GM12878 (cell line): ENCODE measurements around the gene UAP1L1. TPM values are rescaled to one million over a fixed set of nuclear protein-coding genes. Genes with fewer than 3 reads are reported as not detected.

Experiments used
- ATAC-seq: fragments of 200-7000 bp; cut with Tn5 transposase; 3 replicates; pipeline ENCODE4 v1.9.1; 2020; ENCODE audit warnings: mild to moderate bottlenecking, moderate library complexity
- BruUV-seq: library from RNA; stranded (reverse); fragments of 400-500 nt; replicated peaks from 2 replicates; lab custom pipeline; 2021; lab: Mats Ljungman, UMichigan
- CTCF ChIA-PET: fragments of 300-600 bp; sonication (Branson Sonifier 250); formaldehyde crosslinking; extraction: SDS; loops from one replicate; lab custom pipeline; 2021; ENCODE audit warnings: inconsistent platforms; lab: Yijun Ruan, JAX
- POLR2A ChIA-PET: fragments of 350-600 bp; formaldehyde crosslinking; extraction: SDS; loops from one replicate; lab custom pipeline; 2021; ENCODE audit warnings: inconsistent platforms; lab: Charles Lee
- RAD21 ChIA-PET: fragments of 300-600 bp; sonication (Branson Sonifier 250); formaldehyde crosslinking; loops from one replicate; lab custom pipeline; 2023; ENCODE audit warnings: antibody characterized with exemption; ENCODE audit not compliant: unreplicated experiment; lab: Charles Lee
- SMC1A ChIA-PET: fragments of 300-600 bp; sonication (Branson Sonifier 250); formaldehyde crosslinking; loops from one replicate; lab custom pipeline; 2023; ENCODE audit not compliant: unreplicated experiment, uncharacterized antibody; lab: Charles Lee
- DNase-seq: peaks from one replicate; pipeline ENCODE4 v3.0.0-alpha.2; 2011; ENCODE audit warnings: low read depth, low spot score
- FAIRE-seq: peaks from 3 replicates; lab custom pipeline; 2011; peaks lifted over from hg19 to GRCh38; lab: Jason Lieb, UNC
- H2AFZ ChIP-seq: 2 replicates; pipeline ENCODE4 v1.6.0; 2011; ENCODE audit warnings: low read depth, low read length, control low read depth; ENCODE audit not compliant: control insufficient read depth
- H3K27ac ChIP-seq: 2 replicates; pipeline ENCODE4 v1.5.1; 2011; ENCODE audit warnings: control low read depth; ENCODE audit not compliant: control insufficient read depth, insufficient read depth
- H3K27me3 ChIP-seq, 2 experiments: replicated peaks in 1 of 2; 2 replicates each; pipeline versions ENCODE4 v1.6.0 to v1.6.1; 2011; ENCODE audit warnings: low read length in 1 of 2; ENCODE audit not compliant: control insufficient read depth in 2 of 2, insufficient read depth in 2 of 2
- H3K36me3 ChIP-seq, 2 experiments: 2 replicates each; pipeline ENCODE4 v1.5.1; 2011; ENCODE audit warnings: low read length in 1 of 2; ENCODE audit not compliant: control insufficient read depth in 2 of 2, insufficient read depth in 2 of 2
- H3K4me1 ChIP-seq: 2 replicates; pipeline ENCODE4 v1.6.1; 2011; ENCODE audit warnings: mild to moderate bottlenecking, low read length, moderate library complexity, mixed read lengths; ENCODE audit not compliant: control insufficient read depth, insufficient read depth
- H3K4me2 ChIP-seq: 2 replicates; pipeline ENCODE4 v1.6.0; 2011; ENCODE audit warnings: control low read depth; ENCODE audit not compliant: control insufficient read depth, insufficient read depth
- H3K4me3 ChIP-seq: fragments of 200-600 bp; sonication (generic); 2 replicates; pipeline ENCODE4 v1.5.1; 2016
- H3K79me2 ChIP-seq: 2 replicates; pipeline ENCODE4 v1.6.0; 2011; ENCODE audit warnings: low read length; ENCODE audit not compliant: control insufficient read depth, insufficient read depth
- H3K9ac ChIP-seq: 2 replicates; pipeline ENCODE4 v1.8.0; 2011; ENCODE audit warnings: low read length, control low read depth, mixed read lengths; ENCODE audit not compliant: control insufficient read depth, insufficient read depth
- H3K9me3 ChIP-seq: replicated peaks from 3 replicates; pipeline ENCODE4 v1.5.1; 2011; ENCODE audit warnings: mild to moderate bottlenecking, low read length; ENCODE audit not compliant: control insufficient read depth, insufficient read depth
- H4K20me1 ChIP-seq: 2 replicates; pipeline ENCODE4 v1.6.0; 2011; ENCODE audit not compliant: control insufficient read depth, insufficient read depth
- CHD4 ChIP-seq: fragments of 200-600 bp; sonication (generic); IDR thresholded peaks from 2 replicates; pipeline ENCODE4 v1.6.1; 2016; ENCODE audit warnings: mild to moderate bottlenecking
- EGR1 ChIP-seq, 2 experiments: IDR thresholded peaks; 1 replicate in 1 of 2; 2 replicates in 1 of 2; pipeline ENCODE4 v1.6.1; 2011 to 2012; ENCODE audit warnings: low read depth in 2 of 2, low read length in 2 of 2, borderline replicate concordance in 1 of 2, mild to moderate bottlenecking in 1 of 2, moderate library complexity in 1 of 2
- JUNB ChIP-seq: IDR thresholded peaks from 2 replicates; pipeline ENCODE4 v1.6.1; 2016; ENCODE audit warnings: antibody characterized with exemption, mild to moderate bottlenecking
- JUND ChIP-seq: IDR thresholded peaks from 2 replicates; pipeline ENCODE4 v1.6.1; 2012; ENCODE audit warnings: low read depth, mild to moderate bottlenecking, low read length, improper control_type of control experiment, moderate library complexity
- RBBP5 ChIP-seq: fragments of 200-600 bp; sonication (generic); conservative IDR thresholded peaks from 2 replicates; pipeline ENCODE4 v1.6.1; 2016
- RFX5 ChIP-seq: IDR thresholded peaks from 2 replicates; pipeline ENCODE4 v1.6.1; 2011; ENCODE audit warnings: low read depth, low read length, improper control_type of control experiment
- SMAD1 ChIP-seq: fragments of 450-650 bp; IDR thresholded peaks from 2 replicates; pipeline ENCODE4 v1.6.1; 2018; ENCODE audit warnings: mild to moderate bottlenecking, low read depth; ENCODE audit not compliant: partially characterized antibody
- WGBS: methylation state at CpG from one replicate; pipeline ENCODE4 v1.1.6; 2016; ENCODE audit warnings: low lambda C conversion rate; ENCODE audit not compliant: insufficient replicate concordance, insufficient coverage; ENCODE audit errors: missing lambda C conversion rate; 5-methylcytosine and 5-hydroxymethylcytosine counted together
- in situ Hi-C: fragments of 300-500 bp; cut with MboI; formaldehyde crosslinking; loops from 9 replicates; pipeline ENCODE4 v1.14.3; 2018; ENCODE audit warnings: mixed read lengths
- intact Hi-C: fragments of 100-400 bp; cut with micrococcal nuclease; formaldehyde crosslinking; loops from one replicate; pipeline ENCODE4 v1.14.2; 2022; ENCODE audit not compliant: unreplicated experiment
- polyA plus RNA-seq, 11 experiments: library from polyadenylated mRNA; depleted of rRNA in 4 of 11; unstranded in 6 of 11; stranded (reverse) in 5 of 11; fragments of >200 nt; fragmentation: Nextera tagmentation in 4 of 11; fragmentation: Illumina TruSeq in 1 of 11; extraction: Ambion mirVana in 4 of 11; extraction: Trizol in 1 of 11; gene quantifications; 1 replicate in 1 of 11; 2 replicates in 10 of 11; pipeline versions ENCODE4 v1.2.1 to v1.2.3, GENCODE V29; 2011 to 2016; ENCODE audit warnings: inconsistent platforms in 2 of 11, missing spikeins in 2 of 11, low read depth in 1 of 11
- total RNA-seq, 4 experiments: library from RNA; depleted of rRNA in 3 of 4; stranded (reverse); fragments of >200 nt in 3 of 4; fragmentation: Illumina TruSeq in 1 of 4; extraction: Trizol in 1 of 4; gene quantifications; 2 replicates each; pipeline versions ENCODE4 v1.2.1 to v1.2.3, GENCODE V29; 2013 to 2021
- TF ChIP-seq, protein P1 (sequence below): fragments of 450-650 bp; IDR thresholded peaks from 2 replicates; pipeline ENCODE4 v1.6.1; 2017; ENCODE audit warnings: mild to moderate bottlenecking, low read depth, inconsistent platforms; ENCODE audit not compliant: poor library complexity, severe bottlenecking
- TF ChIP-seq, protein P2 (sequence below): fragments of 450-650 bp; IDR thresholded peaks from 2 replicates; pipeline ENCODE4 v1.6.1; 2018; ENCODE audit warnings: mild to moderate bottlenecking, low read depth, moderate library complexity; ENCODE audit not compliant: partially characterized antibody
- TF ChIP-seq, protein P3 (sequence below): IDR thresholded peaks from 2 replicates; pipeline ENCODE4 v1.6.1; 2011; ENCODE audit warnings: borderline replicate concordance, low read depth, mild to moderate bottlenecking, moderate library complexity, low read length; ENCODE audit not compliant: insufficient read depth, poor library complexity, severe bottlenecking
- TF ChIP-seq, protein P4 (sequence below): fragments of 450-650 bp; IDR thresholded peaks from 2 replicates; pipeline ENCODE4 v1.6.1; 2017; ENCODE audit warnings: low read depth, mild to moderate bottlenecking, moderate library complexity

Gene UAP1L1
- total and polyA plus RNA-seq, 10 of the 15 experiments (the other 5 are each of a cell fraction or from before 2014, with no cell fraction given) = 0.29 to 15.7 (median 5.8) TPM

DNA sequence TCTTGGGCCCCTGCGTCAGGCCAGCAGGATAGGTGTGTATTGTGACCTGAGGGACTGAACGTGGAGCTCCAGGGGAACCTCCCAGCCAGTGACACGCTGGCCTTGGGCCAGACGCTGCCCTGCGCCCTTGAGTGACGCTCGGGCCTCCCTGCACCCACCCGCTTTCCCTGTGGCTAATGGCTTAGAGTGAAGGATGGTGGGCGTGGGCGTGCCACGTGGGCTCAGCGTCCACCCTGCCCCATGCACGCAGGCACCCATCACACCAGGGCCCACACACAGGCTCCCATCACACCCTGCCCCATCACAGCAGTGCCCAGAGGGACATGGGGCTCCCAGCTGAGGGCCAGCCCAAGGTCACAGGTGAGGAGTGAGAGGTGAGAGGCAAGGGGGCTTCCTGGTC, 40.3 kb upstream of the UAP1L1 start:
- Histone ChIP-seq H4K20me1 (no peaks in the 10 kb centered on the region), H3K9me3 (no peaks in the 10 kb centered on the region), H3K9ac (no peak overlapping the region), H3K27me3 (no peaks in the 10 kb centered on the region), H3K4me1 (peaks cover 21% of the 10 kb centered on the region), H3K27ac (no peak overlapping the region), H3K79me2 (no peaks in the 10 kb centered on the region), H3K4me2 (no peak overlapping the region), H2AFZ (no peak overlapping the region), H3K4me3 (no peak overlapping the region), H3K36me3 (no peaks in the 10 kb centered on the region)
- SMC1A ChIA-PET = interaction anchor here (1.5 kb wide), 1 partner anchor 249 kb away, joined by 3 read pairs; no protein-coding TSS in a partner anchor
- CTCF ChIA-PET = interaction anchor here (1.0 to 4.4 kb wide), 6 partner anchors 10 to 250 kb away, joined by 3 to 163 read pairs (median 19); partner anchors contain the start of gene NPDC1
- in situ Hi-C loops = loop anchor here (5.0 kb wide), 2 partner anchors 90 to 240 kb away; partner anchors contain the start of genes C8G and CCDC183
- POLR2A ChIA-PET = interaction anchor here (0.6 kb wide), 1 partner anchor 22 kb away, joined by 3 read pairs; no protein-coding TSS in a partner anchor
- no peak for FAIRE-seq
- intact Hi-C loops = loop anchor here (5.0 kb wide), 1 partner anchor 190 kb away; the partner anchor contains the start of gene PHPT1
- WGBS = 48% methylated on average over 12 of the region's 13 CpGs
- RAD21 ChIA-PET = interaction anchor here (3.8 kb wide), 1 partner anchor 89 kb away, joined by 109 read pairs; no protein-coding TSS in a partner anchor
- no peak for ATAC-seq
- no peak for DNase-seq
- BruUV-seq = no TSS peak
- TF ChIP-seq RFX5 (no peak), RBBP5 (no peak), CHD4 (no peak), SMAD1 (no peak), JUND (no peak), JUNB (no peak), EGR1 (IDR thresholded peaks at IDR 0.05; ENCODE audit: borderline replicate concordance in 1 of 2, low read depth in 2 of 2, low read length in 2 of 2) (no peak)
- TF ChIP-seq, protein P1, sequence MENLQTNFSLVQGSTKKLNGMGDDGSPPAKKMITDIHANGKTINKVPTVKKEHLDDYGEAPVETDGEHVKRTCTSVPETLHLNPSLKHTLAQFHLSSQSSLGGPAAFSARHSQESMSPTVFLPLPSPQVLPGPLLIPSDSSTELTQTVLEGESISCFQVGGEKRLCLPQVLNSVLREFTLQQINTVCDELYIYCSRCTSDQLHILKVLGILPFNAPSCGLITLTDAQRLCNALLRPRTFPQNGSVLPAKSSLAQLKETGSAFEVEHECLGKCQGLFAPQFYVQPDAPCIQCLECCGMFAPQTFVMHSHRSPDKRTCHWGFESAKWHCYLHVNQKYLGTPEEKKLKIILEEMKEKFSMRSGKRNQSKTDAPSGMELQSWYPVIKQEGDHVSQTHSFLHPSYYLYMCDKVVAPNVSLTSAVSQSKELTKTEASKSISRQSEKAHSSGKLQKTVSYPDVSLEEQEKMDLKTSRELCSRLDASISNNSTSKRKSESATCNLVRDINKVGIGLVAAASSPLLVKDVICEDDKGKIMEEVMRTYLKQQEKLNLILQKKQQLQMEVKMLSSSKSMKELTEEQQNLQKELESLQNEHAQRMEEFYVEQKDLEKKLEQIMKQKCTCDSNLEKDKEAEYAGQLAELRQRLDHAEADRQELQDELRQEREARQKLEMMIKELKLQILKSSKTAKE = no peak
- TF ChIP-seq, protein P2, sequence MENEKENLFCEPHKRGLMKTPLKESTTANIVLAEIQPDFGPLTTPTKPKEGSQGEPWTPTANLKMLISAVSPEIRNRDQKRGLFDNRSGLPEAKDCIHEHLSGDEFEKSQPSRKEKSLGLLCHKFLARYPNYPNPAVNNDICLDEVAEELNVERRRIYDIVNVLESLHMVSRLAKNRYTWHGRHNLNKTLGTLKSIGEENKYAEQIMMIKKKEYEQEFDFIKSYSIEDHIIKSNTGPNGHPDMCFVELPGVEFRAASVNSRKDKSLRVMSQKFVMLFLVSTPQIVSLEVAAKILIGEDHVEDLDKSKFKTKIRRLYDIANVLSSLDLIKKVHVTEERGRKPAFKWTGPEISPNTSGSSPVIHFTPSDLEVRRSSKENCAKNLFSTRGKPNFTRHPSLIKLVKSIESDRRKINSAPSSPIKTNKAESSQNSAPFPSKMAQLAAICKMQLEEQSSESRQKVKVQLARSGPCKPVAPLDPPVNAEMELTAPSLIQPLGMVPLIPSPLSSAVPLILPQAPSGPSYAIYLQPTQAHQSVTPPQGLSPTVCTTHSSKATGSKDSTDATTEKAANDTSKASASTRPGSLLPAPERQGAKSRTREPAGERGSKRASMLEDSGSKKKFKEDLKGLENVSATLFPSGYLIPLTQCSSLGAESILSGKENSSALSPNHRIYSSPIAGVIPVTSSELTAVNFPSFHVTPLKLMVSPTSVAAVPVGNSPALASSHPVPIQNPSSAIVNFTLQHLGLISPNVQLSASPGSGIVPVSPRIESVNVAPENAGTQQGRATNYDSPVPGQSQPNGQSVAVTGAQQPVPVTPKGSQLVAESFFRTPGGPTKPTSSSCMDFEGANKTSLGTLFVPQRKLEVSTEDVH = no peak
- TF ChIP-seq, protein P3, sequence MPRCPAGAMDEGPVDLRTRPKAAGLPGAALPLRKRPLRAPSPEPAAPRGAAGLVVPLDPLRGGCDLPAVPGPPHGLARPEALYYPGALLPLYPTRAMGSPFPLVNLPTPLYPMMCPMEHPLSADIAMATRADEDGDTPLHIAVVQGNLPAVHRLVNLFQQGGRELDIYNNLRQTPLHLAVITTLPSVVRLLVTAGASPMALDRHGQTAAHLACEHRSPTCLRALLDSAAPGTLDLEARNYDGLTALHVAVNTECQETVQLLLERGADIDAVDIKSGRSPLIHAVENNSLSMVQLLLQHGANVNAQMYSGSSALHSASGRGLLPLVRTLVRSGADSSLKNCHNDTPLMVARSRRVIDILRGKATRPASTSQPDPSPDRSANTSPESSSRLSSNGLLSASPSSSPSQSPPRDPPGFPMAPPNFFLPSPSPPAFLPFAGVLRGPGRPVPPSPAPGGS = no peak
- TF ChIP-seq, protein P4, sequence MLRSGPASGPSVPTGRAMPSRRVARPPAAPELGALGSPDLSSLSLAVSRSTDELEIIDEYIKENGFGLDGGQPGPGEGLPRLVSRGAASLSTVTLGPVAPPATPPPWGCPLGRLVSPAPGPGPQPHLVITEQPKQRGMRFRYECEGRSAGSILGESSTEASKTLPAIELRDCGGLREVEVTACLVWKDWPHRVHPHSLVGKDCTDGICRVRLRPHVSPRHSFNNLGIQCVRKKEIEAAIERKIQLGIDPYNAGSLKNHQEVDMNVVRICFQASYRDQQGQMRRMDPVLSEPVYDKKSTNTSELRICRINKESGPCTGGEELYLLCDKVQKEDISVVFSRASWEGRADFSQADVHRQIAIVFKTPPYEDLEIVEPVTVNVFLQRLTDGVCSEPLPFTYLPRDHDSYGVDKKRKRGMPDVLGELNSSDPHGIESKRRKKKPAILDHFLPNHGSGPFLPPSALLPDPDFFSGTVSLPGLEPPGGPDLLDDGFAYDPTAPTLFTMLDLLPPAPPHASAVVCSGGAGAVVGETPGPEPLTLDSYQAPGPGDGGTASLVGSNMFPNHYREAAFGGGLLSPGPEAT = no peak
